Spleen (tissue), 11 donors: ENCODE results near the gene HSPA12B. TPM values are rescaled to one million over a fixed set of nuclear protein-coding genes. Genes with fewer than 3 reads are reported as not detected.

Source experiments
- DNase-seq: peaks from one replicate; pipeline ENCODE4 v3.0.0-alpha.2; 2020
- H3K27ac ChIP-seq, 8 donors: fragments of 200-600 bp; sonication (generic) in 7 of 8; 1 replicate in 4 of 8; 2 replicates in 4 of 8; pipeline versions ENCODE4 v1.5.0 to v1.8.0; 2016 to 2021; ENCODE audit warnings: inconsistent platforms in 4 of 8, mild to moderate bottlenecking in 4 of 8, moderate library complexity in 1 of 8
- H3K27me3 ChIP-seq, 7 donors: fragments of 200-600 bp; sonication (generic) in 6 of 7; replicated peaks in 1 of 7; 1 replicate in 4 of 7; 2 replicates in 3 of 7; pipeline versions ENCODE4 v1.5.0 to v1.8.0; 2016 to 2021; ENCODE audit warnings: inconsistent platforms in 3 of 7, mild to moderate bottlenecking in 1 of 7
- H3K36me3 ChIP-seq, 6 donors: fragments of 200-600 bp; sonication (generic) in 5 of 6; 1 replicate in 4 of 6; 2 replicates in 2 of 6; pipeline versions ENCODE4 v1.5.0 to v1.8.0; 2016 to 2021; ENCODE audit warnings: inconsistent platforms in 2 of 6
- H3K4me1 ChIP-seq, 6 donors: fragments of 200-600 bp; sonication (generic) in 5 of 6; 1 replicate in 3 of 6; 2 replicates in 3 of 6; pipeline versions ENCODE4 v1.5.0 to v1.8.0; 2016 to 2021; ENCODE audit warnings: inconsistent platforms in 3 of 6
- H3K4me3 ChIP-seq, 8 donors: fragments of 200-600 bp; sonication (generic) in 7 of 8; 1 replicate in 4 of 8; 2 replicates in 4 of 8; pipeline versions ENCODE4 v1.5.0 to v1.8.0; 2016 to 2021; ENCODE audit warnings: inconsistent platforms in 4 of 8, mild to moderate bottlenecking in 4 of 8, moderate library complexity in 2 of 8
- H3K9me3 ChIP-seq, 8 donors: fragments of 200-600 bp; sonication (generic) in 7 of 8; 1 replicate in 4 of 8; 2 replicates in 4 of 8; pipeline versions ENCODE4 v1.5.0 to v1.8.0; 2016 to 2021; ENCODE audit warnings: inconsistent platforms in 4 of 8
- CTCF ChIP-seq, 11 experiments: fragments of 200-600 bp in 7 of 11; fragments of 450-650 bp in 4 of 11; sonication (generic) in 4 of 11; IDR thresholded peaks in 8 of 11; conservative IDR thresholded peaks in 3 of 11; 1 replicate in 7 of 11; 2 replicates in 4 of 11; pipeline versions ENCODE4 v1.4.0 to v1.8.0; 2016 to 2021; ENCODE audit warnings: antibody characterized with exemption in 11 of 11, inconsistent platforms in 4 of 11, mild to moderate bottlenecking in 1 of 11
- POLR2A ChIP-seq, 3 donors: fragments of 450-650 bp; IDR thresholded peaks; one replicate each; pipeline ENCODE4 v1.5.1; 2017; ENCODE audit warnings: antibody characterized with exemption in 3 of 3, mild to moderate bottlenecking in 1 of 3
- POLR2AphosphoS5 ChIP-seq, 3 donors: sonication (generic); formaldehyde crosslinking; IDR thresholded peaks; one replicate each; pipeline ENCODE4 v1.5.1; 2017; ENCODE audit warnings: antibody characterized with exemption in 3 of 3
- WGBS, 5 donors: extraction: QIAGEN DNeasy Blood & Tissue Kit in 3 of 5; methylation state at CpG; one replicate each; pipeline versions ENCODE4 v1.1.5 to v1.1.7; 2013 to 2018; 5-methylcytosine and 5-hydroxymethylcytosine counted together
- intact Hi-C: fragments of 100-400 bp; cut with DNase I; formaldehyde crosslinking; loops from one replicate; pipeline ENCODE4 v1.15.0; 2023; ENCODE audit warnings: low total_unique reads
- polyA plus RNA-seq, 3 donors: library from polyadenylated mRNA; stranded (reverse); fragments of 200-250 nt; gene quantifications; one replicate each; pipeline ENCODE4 v1.2.1, GENCODE V29; 2013
- total RNA-seq, 7 donors: library from RNA; depleted of rRNA in 3 of 7; stranded (reverse); fragments of >200 nt in 3 of 7; fragmentation: NEBNext Ultra II Directional in 4 of 7; extraction: Animal tissue kit (Norgen Biotek cat#: 25700) in 4 of 7; gene quantifications; one replicate each; pipeline versions ENCODE4 v1.1.0 to v1.2.1, GENCODE V29; 2016 to 2021
- donor health status: healthy with polysubstance abuse.
- donor health status: DM: no; HTN: no; CAD: no; lungs with moderate emphysema.
- donor health status: DM: no; HTN: no; CAD: no.
- donor health status: Bipolar disorder and iron deficiency.
- donor health status: healthy.
- donor health status: DM: no; HTN: no; CAD: no.
- donor health status: DM: yes; HTN: yes; CAD: no.

Gene HSPA12B
- total and polyA plus RNA-seq, 10 donors: 5.7 to 74.0 (median 27.2) TPM

GRCh38 chr20:3694864-3695263 is 37.6 kb upstream of the HSPA12B start:
- Histone ChIP-seq H3K36me3 (peaks cover 0 to 39% (median 0%) of the 10 kb centered on the region in 6 donors), H3K4me3 (no peak overlapping the region), H3K4me1 (no peaks in the 10 kb centered on the region), H3K9me3 (peaks cover 0 to 9% (median 6%) of the 10 kb centered on the region in 8 donors), H3K27me3 (no peaks in the 10 kb centered on the region), H3K27ac (no peak overlapping the region)
- intact Hi-C loops: no loop called here
- no peak for TF ChIP-seq POLR2AphosphoS5 (IDR thresholded peaks at IDR 0.05)
- no peak for TF ChIP-seq CTCF (IDR thresholded peaks at IDR 0.05 in 8 of 11, conservative IDR thresholded peaks at IDR 0.05 in 3 of 11)
- no peak for TF ChIP-seq POLR2A (IDR thresholded peaks at IDR 0.05)
- no peak for DNase-seq
- 93 to 100% (median 97%) methylated on average over 5 of the region's 5 CpGs for WGBS, 5 donors

GRCh38 chr20:3696200-3696599 is 36.3 kb upstream of the HSPA12B start:
- no peak overlapping the region for H3K4me3 ChIP-seq
- H3K27me3 ChIP-seq: no peaks in the 10 kb centered on the region
- intact Hi-C loops: no loop called here
- 78 to 94% (median 88%) methylated on average over 1 of the region's 1 CpG for WGBS, 5 donors
- no peak for DNase-seq
- peaks cover 0 to 35% (median 0%) of the 10 kb centered on the region in 6 donors for H3K36me3 ChIP-seq
- peaks cover 0 to 9% (median 6%) of the 10 kb centered on the region in 8 donors for H3K9me3 ChIP-seq
- TF ChIP-seq POLR2AphosphoS5 (IDR thresholded peaks at IDR 0.05) (no peak), CTCF (IDR thresholded peaks at IDR 0.05 in 8 of 11, conservative IDR thresholded peaks at IDR 0.05 in 3 of 11) (peak in 3 of 11 experiments; percentile 12 to 28 (median 19))
- H3K4me1 ChIP-seq: no peaks in the 10 kb centered on the region
- no peak overlapping the region for H3K27ac ChIP-seq

GRCh38 chr20:3696745-3697587 is 35.5 kb upstream of the HSPA12B start:
- Histone ChIP-seq H3K9me3 (peaks cover 0 to 9% (median 6%) of the 10 kb centered on the region in 8 donors), H3K36me3 (peaks cover 0 to 28% (median 0%) of the 10 kb centered on the region in 6 donors), H3K27me3 (no peaks in the 10 kb centered on the region), H3K4me1 (no peaks in the 10 kb centered on the region), H3K4me3 (no peak overlapping the region), H3K27ac (no peak overlapping the region)
- intact Hi-C loops: no loop called here
- DNase-seq: peak; percentile 60
- no peak for TF ChIP-seq POLR2AphosphoS5 (IDR thresholded peaks at IDR 0.05)
- TF ChIP-seq POLR2A (IDR thresholded peaks at IDR 0.05): no peak
- TF ChIP-seq CTCF (IDR thresholded peaks at IDR 0.05 in 8 of 11, conservative IDR thresholded peaks at IDR 0.05 in 3 of 11): no peak
- WGBS, 5 donors: 79 to 92% (median 84%) methylated on average over 11 to 15 of the region's 15 CpGs

GRCh38 chr20:3697588-3698305 is 34.7 kb upstream of the HSPA12B start:
- WGBS, 5 donors: 73 to 87% (median 81%) methylated on average over 4 to 18 of the region's 18 CpGs
- Histone ChIP-seq H3K4me3 (no peak overlapping the region), H3K27me3 (no peaks in the 10 kb centered on the region), H3K27ac (no peak overlapping the region), H3K4me1 (no peaks in the 10 kb centered on the region), H3K36me3 (peaks cover 0 to 21% (median 0%) of the 10 kb centered on the region in 6 donors), H3K9me3 (peaks cover 0 to 9% (median 6%) of the 10 kb centered on the region in 8 donors)
- no peak for TF ChIP-seq POLR2A (IDR thresholded peaks at IDR 0.05)
- peak; percentile 75 for DNase-seq
- intact Hi-C loops: no loop called here
